Activated CD4-positive, alpha-beta T cell treated with anti-CD3 and anti-CD28 coated beads for 36 hours (primary cell): ENCODE results near the gene C1QTNF12. TPM values are rescaled to one million over a fixed set of nuclear protein-coding genes. Genes with fewer than 3 reads are reported as not detected.

Source experiments
- ATAC-seq: fragments of 200-7000 bp; cut with Tn5 transposase; one replicate; pipeline ENCODE4 v1.10.0; 2021; ENCODE audit warnings: mild to moderate bottlenecking, moderate library complexity
- CTCF ChIA-PET: fragments of 350-600 bp; sonication (Branson Sonifier 250); formaldehyde crosslinking; loops from one replicate; lab custom pipeline; 2021; ENCODE audit warnings: antibody characterized with exemption; lab: Charles Lee
- POLR2A ChIA-PET: fragments of 350-600 bp; sonication (Branson Sonifier 250); formaldehyde crosslinking; loops from one replicate; lab custom pipeline; 2021; ENCODE audit warnings: antibody characterized with exemption, inconsistent platforms; lab: Charles Lee
- DNase-seq: peaks from one replicate; pipeline ENCODE4 v3.0.0-alpha.2; 2020
- H3K27ac Mint-ChIP-seq: one replicate; pipeline ENCODE4 v1.8.0; 2021; ENCODE audit warnings: mixed read lengths
- H3K27me3 Mint-ChIP-seq: one replicate; pipeline ENCODE4 v1.8.0; 2021; ENCODE audit warnings: mixed read lengths
- H3K36me3 Mint-ChIP-seq: one replicate; pipeline ENCODE4 v1.8.0; 2021; ENCODE audit warnings: low read depth, mixed read lengths
- H3K4me1 Mint-ChIP-seq: one replicate; pipeline ENCODE4 v1.8.0; 2021; ENCODE audit warnings: mixed read lengths
- H3K4me3 Mint-ChIP-seq: one replicate; pipeline ENCODE4 v1.8.0; 2021; ENCODE audit warnings: mild to moderate bottlenecking, moderate library complexity, mixed read lengths
- H3K9me3 Mint-ChIP-seq: one replicate; pipeline ENCODE4 v1.8.0; 2021; ENCODE audit warnings: low read depth, mixed read lengths
- intact Hi-C, 2 experiments: fragments of 100-400 bp; cut with DNase I in 1 of 2; cut with micrococcal nuclease in 1 of 2; formaldehyde crosslinking; loops; one replicate each; pipeline versions ENCODE4 v1.14.2 to v1.15.1; 2022 to 2024; cut with DNase I, micrococcal nuclease
- total RNA-seq, 2 experiments: library from RNA; stranded (reverse); gene quantifications; one replicate each; pipeline ENCODE4 v1.2.3, GENCODE V29; 2021

The C1QTNF12 gene
- total RNA-seq, 2 experiments from 2014 or later = 1.1 to 1.6 TPM

DNA sequence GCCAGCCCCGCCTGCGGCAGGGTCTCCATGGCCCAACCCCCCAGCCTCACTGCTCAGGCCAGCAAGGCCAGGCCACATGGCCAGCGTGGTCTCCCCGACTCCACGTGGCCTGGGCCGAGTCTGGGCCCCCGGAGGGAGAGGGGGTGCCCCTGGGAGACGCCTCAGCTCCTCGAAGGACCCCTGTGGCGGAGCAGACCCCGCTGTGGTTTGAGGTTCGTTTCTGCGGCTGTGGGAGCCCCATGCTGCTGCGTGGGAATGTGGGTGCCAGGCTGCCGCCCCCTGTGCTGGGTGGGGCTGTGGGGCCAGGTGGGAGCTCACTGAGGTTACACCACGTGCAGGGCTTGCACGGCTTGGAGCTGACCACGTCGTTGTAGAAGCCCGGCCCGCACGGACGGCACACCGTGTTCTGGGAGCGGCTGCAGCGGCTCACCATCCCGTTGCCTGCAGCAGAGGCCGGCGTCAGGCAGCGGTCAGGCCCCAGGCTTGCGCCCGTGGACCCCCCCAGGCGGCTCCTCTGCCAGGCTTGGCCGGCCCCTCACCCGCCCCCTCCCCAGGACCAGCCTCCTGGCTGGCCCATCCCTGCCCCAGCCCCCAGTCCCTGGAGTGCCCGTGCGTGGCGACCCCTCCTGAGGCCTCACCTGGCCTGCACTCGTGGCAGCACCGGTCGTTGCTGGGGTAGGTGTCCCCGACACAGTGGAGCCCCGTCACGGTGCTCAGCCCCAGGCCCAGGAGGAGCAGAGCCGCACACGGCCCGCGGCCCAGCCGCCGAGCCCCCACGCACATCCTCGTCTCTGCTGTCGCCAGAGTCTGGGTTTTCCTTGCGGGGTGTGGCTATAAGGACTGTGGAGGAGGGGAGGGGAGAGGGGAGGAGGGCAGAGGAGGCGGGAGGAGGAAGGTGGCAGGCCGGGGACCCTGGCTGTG, 32.9 kb downstream of the C1QTNF12 start, which contains the start of gene TNFRSF4:
Gene TNFRSF4 (minus strand): TSS at position 809 of the 921 bp plus-strand sequence. CDS start 26 bp downstream, at position 783.
- ATAC-seq (peak; percentile 25), DNase-seq (peak; percentile 71)
- H3K27me3 Mint-ChIP-seq = no peaks in the 10 kb centered on the region
- peaks cover 60% of the 10 kb centered on the region for H3K36me3 Mint-ChIP-seq
- no peaks in the 10 kb centered on the region for H3K9me3 Mint-ChIP-seq
- ChIA-PET POLR2A (interaction anchor here (0.8 kb wide), 1 partner anchor 64 kb away, joined by 4 read pairs; no protein-coding TSS in a partner anchor), CTCF (interaction anchor here (0.7 kb wide), 1 partner anchor 1018 kb away, joined by 4 read pairs; no protein-coding TSS in a partner anchor)
- H3K4me1 Mint-ChIP-seq = peaks cover 50% of the 10 kb centered on the region
- intact Hi-C loops = loop anchor here (1.0 to 2.0 kb wide), 2 partner anchors 19 to 91 kb away; partner anchors contain the start of genes B3GALT6 (in 1 of the 2) and SDF4 (in 1 of the 2)
- peak within 1 kb of the TSS; percentile 87 for H3K27ac Mint-ChIP-seq
- H3K4me3 Mint-ChIP-seq = peak within 1 kb of the TSS; percentile 73

DNA sequence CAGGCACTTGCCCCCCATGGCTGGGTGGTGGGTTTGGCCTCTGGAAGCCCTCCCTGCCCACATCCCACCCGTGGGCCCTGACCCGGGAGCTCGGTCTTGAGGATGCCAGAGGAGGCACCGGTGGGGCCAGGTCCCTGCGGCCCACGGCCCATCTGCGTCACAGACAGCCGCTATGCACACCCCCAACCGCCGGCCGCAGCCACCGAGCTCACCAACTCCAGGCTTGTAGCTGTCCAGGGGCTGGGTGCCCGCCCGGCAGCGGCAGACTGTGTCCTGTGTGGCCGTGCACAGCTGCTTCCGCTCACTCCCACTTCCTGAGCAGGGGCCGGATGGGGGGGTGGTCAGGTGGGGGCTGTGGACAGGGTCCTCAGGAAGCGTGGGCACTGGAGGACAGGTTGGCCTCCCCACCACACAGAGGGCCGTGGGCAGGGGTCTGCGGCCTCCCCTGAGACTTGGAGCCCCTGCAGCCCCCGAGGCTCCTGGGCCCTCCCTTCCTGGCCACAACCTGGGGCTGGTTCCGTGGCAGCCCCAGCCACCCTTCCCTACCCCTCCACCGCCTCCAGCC, 33.7 kb downstream of the C1QTNF12 start:
- ATAC-seq (no peak), DNase-seq (peak; percentile 70)
- ChIA-PET CTCF (no interaction called here), POLR2A (interaction anchor here (0.8 kb wide), 1 partner anchor 65 kb away, joined by 4 read pairs; no protein-coding TSS in a partner anchor)
- Mint-ChIP-seq H3K4me1 (peaks cover 51% of the 10 kb centered on the region), H3K27ac (no peak overlapping the region), H3K9me3 (no peaks in the 10 kb centered on the region), H3K36me3 (peaks cover 54% of the 10 kb centered on the region), H3K4me3 (peak overlapping the region; percentile 73), H3K27me3 (no peaks in the 10 kb centered on the region)
- intact Hi-C loops = no loop called here

DNA sequence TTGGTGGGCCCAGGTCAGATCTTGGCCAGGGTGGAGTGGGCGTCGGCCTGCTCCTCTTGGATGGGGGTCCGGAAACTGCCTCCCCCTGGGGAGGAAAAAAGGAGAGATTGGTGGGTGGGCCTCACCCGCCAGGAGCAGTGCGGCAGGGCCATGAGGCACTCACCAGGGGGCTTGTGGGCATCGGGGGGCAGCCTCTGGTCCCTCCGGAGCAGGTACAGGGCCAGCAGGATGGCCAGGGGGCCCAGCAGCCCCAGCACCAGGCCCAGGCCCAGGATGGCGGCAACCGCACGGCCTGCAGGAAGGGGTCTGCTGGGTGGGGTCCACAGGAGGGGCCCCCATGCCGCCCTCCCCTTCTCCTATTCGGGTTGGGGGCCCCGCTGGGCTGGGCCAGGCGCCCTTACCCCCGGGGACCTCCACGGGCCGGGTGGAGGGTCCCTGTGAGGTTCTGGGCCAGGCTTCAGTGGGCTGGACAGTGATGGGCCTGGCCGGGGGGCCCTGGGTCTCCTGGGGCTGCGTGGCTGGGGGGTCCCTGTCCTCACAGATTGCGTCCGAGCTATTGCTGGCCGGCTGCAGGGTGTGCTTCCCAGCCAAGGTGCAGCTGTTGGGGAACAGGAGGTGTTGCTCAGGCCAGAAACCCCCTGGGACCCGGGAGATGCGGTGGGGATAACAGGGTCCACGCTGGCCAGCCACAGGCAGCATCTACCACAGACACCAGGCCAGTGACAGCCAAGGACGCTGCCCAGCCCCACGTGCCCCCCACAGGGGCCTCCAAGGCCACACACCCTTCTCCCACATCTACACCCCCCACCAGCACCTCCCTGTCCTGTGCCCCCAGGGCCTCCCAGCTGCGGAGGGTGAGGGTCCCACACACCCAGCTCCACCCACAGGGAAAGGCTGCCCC, 34.7 kb downstream of the C1QTNF12 start:
- POLR2A ChIA-PET = no interaction called here
- DNase-seq (no peak), ATAC-seq (no peak)
- H3K27me3 Mint-ChIP-seq = no peaks in the 10 kb centered on the region
- CTCF ChIA-PET = no interaction called here
- peak overlapping the region; percentile 60 for H3K27ac Mint-ChIP-seq
- peaks cover 50% of the 10 kb centered on the region for H3K4me1 Mint-ChIP-seq
- peaks cover 45% of the 10 kb centered on the region for H3K36me3 Mint-ChIP-seq
- intact Hi-C loops = no loop called here
- H3K9me3 Mint-ChIP-seq = no peaks in the 10 kb centered on the region
- H3K4me3 Mint-ChIP-seq = peak overlapping the region; percentile 77

DNA sequence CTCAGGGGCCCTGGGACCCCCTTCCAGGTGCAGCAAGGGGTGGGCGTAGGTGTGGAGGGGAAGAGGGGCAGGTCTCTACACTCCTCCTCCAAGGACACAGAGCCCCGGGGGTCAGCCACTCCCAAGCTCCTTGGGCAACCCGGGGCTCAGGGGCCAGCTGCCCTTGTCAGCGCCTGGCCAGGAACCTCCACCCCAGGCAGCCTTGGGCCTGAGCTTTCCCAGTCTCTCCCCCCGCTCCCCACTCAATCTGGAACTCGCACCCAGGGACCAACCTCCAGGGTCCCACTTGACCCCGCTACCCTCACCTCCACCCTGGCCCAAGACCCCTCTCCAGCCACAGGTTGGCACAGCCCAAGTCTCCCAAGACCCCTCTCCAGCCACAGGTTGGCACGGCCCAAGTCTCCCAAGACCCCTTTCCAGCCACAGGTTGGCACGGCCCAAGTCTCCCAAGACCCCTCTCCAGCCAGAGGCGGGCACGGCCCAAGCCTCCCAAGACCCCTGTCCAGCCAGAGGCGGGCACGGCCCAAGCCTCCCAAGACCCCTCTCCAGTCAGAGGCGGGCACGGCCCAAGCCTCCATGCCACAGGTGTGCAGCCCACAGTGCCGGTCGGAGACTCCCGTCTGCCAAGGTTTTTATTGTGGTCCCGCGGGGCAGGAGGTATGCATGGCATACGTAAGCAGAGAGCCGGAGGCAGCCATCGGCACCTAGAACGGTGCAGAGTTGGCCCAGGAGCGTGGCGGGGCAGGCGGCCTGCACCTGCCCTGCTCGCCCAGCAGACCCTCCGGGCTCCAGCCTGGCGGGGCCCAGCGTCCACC, 35.6 kb downstream of the C1QTNF12 start:
- CTCF ChIA-PET = no interaction called here
- intact Hi-C loops = no loop called here
- ATAC-seq (no peak), DNase-seq (peak; percentile 22)
- Mint-ChIP-seq H3K27me3 (no peaks in the 10 kb centered on the region), H3K27ac (peak overlapping the region; percentile 67), H3K36me3 (peaks cover 38% of the 10 kb centered on the region), H3K4me1 (peaks cover 45% of the 10 kb centered on the region), H3K4me3 (peak overlapping the region; percentile 77), H3K9me3 (no peaks in the 10 kb centered on the region)
- POLR2A ChIA-PET = no interaction called here

DNA sequence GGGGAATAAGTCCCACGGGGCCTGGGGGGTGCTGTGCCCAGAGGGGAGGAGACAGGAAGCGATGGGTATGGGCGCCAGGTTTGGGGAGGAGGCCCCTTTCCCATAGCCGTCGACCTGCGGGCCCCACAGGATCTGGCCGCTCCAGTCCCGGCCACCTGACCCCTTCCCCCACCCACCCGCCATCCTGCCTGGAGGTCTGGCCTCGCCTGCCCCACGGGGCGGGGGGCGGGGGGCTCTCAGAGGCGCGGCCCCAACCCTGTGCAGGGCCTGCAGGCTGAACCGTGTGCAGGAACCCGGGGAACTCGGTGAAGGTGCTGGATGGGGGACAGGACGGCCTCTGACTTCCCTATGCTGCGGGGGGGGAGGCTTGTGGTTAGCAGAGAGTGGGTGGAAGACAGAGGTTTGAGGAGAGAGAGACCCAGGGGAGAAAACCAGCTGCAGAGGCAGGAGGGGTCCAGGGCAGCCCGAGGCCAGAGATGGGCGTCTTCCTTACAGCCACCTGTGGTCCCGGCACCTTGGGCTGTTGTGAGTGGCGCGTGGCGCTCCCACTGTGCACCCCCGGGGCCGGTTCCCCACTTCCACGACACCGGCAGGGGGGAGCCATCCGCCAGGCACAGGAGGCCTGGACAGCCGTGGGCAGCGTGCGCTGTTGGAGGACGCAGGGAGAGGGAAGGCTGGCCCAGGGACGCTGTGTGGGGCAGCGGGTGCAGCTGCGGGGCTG, 37.6 kb downstream of the C1QTNF12 start:
- H3K9me3 Mint-ChIP-seq = no peaks in the 10 kb centered on the region
- peak overlapping the region; percentile 77 for H3K4me3 Mint-ChIP-seq
- CTCF ChIA-PET = interaction anchor here (0.9 kb wide), 1 partner anchor 89 kb away, joined by 4 read pairs; no protein-coding TSS in a partner anchor
- H3K4me1 Mint-ChIP-seq = peaks cover 31% of the 10 kb centered on the region
- no peaks in the 10 kb centered on the region for H3K27me3 Mint-ChIP-seq
- intact Hi-C loops = loop anchor here in 1 of 2 experiments (1.0 to 5.0 kb wide), 4 partner anchors 23 to 144 kb away; partner anchors contain the start of genes B3GALT6, C1orf159 and SDF4
- peak; percentile 22 for ATAC-seq
- H3K27ac Mint-ChIP-seq = peak overlapping the region; percentile 99
- POLR2A ChIA-PET = interaction anchor here (1.0 kb wide), 2 partner anchors 8 to 9 kb away, joined by 3 to 4 read pairs; no protein-coding TSS in a partner anchor
- peaks cover 30% of the 10 kb centered on the region for H3K36me3 Mint-ChIP-seq
- DNase-seq = peak; percentile 83

DNA sequence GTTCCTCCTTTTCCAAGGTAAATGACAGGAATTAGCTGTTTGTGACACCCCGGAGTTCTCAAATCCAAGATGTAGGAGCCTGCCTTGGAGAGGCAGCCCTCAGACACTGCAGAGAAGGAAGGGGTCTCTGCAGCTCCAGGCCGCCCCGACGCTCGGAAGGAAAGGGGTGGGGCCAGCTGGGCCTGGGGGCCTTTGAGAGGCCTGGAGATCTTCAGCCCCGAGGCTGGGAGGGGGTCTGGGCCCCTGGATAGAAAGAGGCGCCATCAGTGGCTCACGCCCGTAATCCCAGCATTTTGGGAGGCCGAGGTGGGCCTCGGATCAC, 39.0 kb downstream of the C1QTNF12 start:
- ChIA-PET POLR2A (no interaction called here), CTCF (interaction anchor here (0.7 kb wide), 1 partner anchor 90 kb away, joined by 3 read pairs; no protein-coding TSS in a partner anchor)

DNA sequence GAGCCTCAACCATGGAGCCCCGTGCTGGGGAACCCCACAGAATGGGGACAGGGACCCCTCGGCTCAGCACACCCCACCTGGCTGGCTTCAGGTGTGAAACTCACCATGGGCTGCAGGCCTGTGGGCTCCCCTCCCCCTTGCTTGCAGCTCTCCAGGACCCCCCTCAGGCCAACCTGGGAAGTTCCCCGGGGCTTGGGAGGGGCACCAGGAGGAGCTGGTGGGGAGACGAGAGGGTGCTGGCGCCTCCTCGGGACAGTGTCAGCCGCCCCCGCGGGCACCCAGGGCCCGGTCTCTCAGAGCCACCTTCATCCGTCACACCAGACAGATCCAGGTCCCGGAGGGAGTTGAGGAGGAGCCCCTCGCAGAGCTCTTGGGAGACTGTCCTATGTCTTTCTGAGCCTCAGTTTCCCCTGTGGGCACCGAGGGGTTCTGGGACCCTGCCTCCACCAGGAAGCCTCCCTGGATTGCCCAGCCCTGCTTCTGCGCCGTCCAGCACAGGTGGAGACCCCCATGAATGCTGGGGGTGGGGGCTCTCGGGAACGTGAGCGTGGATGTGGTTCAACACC, 39.5 kb downstream of the C1QTNF12 start:
- ChIA-PET POLR2A (no interaction called here), CTCF (interaction anchor here (0.7 kb wide), 1 partner anchor 90 kb away, joined by 3 read pairs; no protein-coding TSS in a partner anchor)
- intact Hi-C loops = loop anchor here in 1 of 2 experiments (5.0 kb wide), 1 partner anchor 65 kb away; no protein-coding TSS in a partner anchor
- H3K4me1 Mint-ChIP-seq = peaks cover 31% of the 10 kb centered on the region
- H3K27me3 Mint-ChIP-seq = no peaks in the 10 kb centered on the region
- peaks cover 22% of the 10 kb centered on the region for H3K36me3 Mint-ChIP-seq
- no peak for ATAC-seq
- H3K27ac Mint-ChIP-seq = peak overlapping the region; percentile 99
- H3K4me3 Mint-ChIP-seq = peak overlapping the region; percentile 77
- DNase-seq = peak; percentile 59
- no peaks in the 10 kb centered on the region for H3K9me3 Mint-ChIP-seq

More for the DNA sequence above, 39.0 kb downstream of the C1QTNF12 start:
- peak; percentile 29 for DNase-seq
- no peak for ATAC-seq
- Mint-ChIP-seq H3K27ac (peak overlapping the region; percentile 99), H3K27me3 (no peaks in the 10 kb centered on the region), H3K9me3 (no peaks in the 10 kb centered on the region), H3K4me1 (peaks cover 31% of the 10 kb centered on the region), H3K36me3 (peaks cover 25% of the 10 kb centered on the region), H3K4me3 (peak overlapping the region; percentile 77)
- intact Hi-C loops = loop anchor here in 1 of 2 experiments (5.0 kb wide), 1 partner anchor 65 kb away; no protein-coding TSS in a partner anchor

DNA sequence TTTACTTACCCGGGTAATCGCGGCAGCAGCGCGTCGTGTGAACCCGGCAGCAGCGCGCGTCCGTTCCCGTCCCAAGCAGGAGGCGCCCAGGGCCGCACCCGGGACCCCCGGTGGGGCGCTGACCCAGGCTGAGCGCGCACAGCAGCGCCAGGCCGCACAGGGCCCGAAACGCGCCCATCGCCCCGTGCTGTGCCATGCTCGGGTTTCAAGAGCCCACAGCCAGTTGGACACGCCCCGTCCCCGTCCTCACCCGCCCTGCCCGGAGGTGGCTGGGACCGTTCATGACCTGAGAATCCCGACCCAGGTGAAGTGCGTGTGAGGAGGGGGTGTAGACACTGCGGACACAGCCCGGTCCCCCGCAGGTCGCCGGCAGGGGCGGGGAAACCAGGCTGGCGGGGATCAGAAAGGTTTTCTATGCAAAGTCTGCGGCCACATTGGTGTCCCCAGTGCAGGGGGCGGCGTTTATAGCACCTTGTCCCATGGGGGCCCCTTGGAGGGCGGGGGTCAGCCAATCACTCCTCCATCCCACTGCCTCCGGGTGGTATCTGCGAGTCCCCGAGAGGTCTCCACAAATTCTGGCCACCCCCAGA, 40.1 kb downstream of the C1QTNF12 start, which contains the start of gene TNFRSF18:
Gene TNFRSF18 (minus strand): TSS at position 217 of the 590 bp plus-strand sequence. CDS start 21 bp downstream, at position 196.
- Mint-ChIP-seq H3K36me3 (peaks cover 21% of the 10 kb centered on the region), H3K27me3 (no peaks in the 10 kb centered on the region), H3K9me3 (no peaks in the 10 kb centered on the region), H3K27ac (peak within 1 kb of the TSS; percentile 99), H3K4me1 (peaks cover 31% of the 10 kb centered on the region), H3K4me3 (peak within 1 kb of the TSS; percentile 77)
- peak; percentile 7 for ATAC-seq
- DNase-seq = peak; percentile 75
- ChIA-PET CTCF (interaction anchor here (1.2 kb wide), 1 partner anchor 11 kb away, joined by 6 read pairs; no protein-coding TSS in a partner anchor), POLR2A (interaction anchor here (0.5 kb wide), 1 partner anchor 406 kb away, joined by 4 read pairs; no protein-coding TSS in a partner anchor)
- intact Hi-C loops = loop anchor here in 1 of 2 experiments (5.0 kb wide), 1 partner anchor 64 kb away; no protein-coding TSS in a partner anchor
